Activated CD8-positive, alpha-beta memory T cell treated with anti-CD3 and anti-CD28 coated beads, Interleukin-2, amount 50 U/mL, for 48 hours (primary cell): Measurements from ENCODE around the gene MRGPRG.

Experiments used
- DNase-seq: peaks from one replicate; pipeline ENCODE4 v3.0.0-alpha.2; 2020

The MRGPRG gene

GRCh38 chr11:3225159-3225758, 6.6 kb upstream of the MRGPRG start:
- no peak for DNase-seq

GRCh38 chr11:3224401-3225057, 5.9 kb upstream of the MRGPRG start:
- no peak for DNase-seq

- DNase-seq: no peak
These were observed 5.3 kb upstream of the MRGPRG start for GRCh38 chr11:3223932-3224381.

- peak; percentile 48 for DNase-seq
These were observed 4.6 kb upstream of the MRGPRG start for GRCh38 chr11:3222941-3223915.

- no peak for DNase-seq
These were observed 3.6 kb upstream of the MRGPRG start for GRCh38 chr11:3222003-3222855.

GRCh38 chr11:3221408-3222002, 2.9 kb upstream of the MRGPRG start:
- DNase-seq: no peak

- DNase-seq: peak; percentile 36
These were observed 2.2 kb upstream of the MRGPRG start for GRCh38 chr11:3220521-3221407.

- DNase-seq: no peak
These were observed 1.5 kb upstream of the MRGPRG start for GRCh38 chr11:3220101-3220500.

GRCh38 chr11:3219281-3219892, 774 bp upstream of the MRGPRG start:
- DNase-seq: no peak

GRCh38 chr11:3217818-3218482, 663 bp downstream of the MRGPRG start:
- no peak for DNase-seq

GRCh38 chr11:3216027-3216525, 2.5 kb downstream of the MRGPRG start:
- DNase-seq: no peak

GRCh38 chr11:3215346-3216026, 3.1 kb downstream of the MRGPRG start:
- no peak for DNase-seq

- DNase-seq: no peak
These were observed 4.3 kb downstream of the MRGPRG start for GRCh38 chr11:3214420-3214699.

- no peak for DNase-seq
These were observed 4.8 kb downstream of the MRGPRG start for GRCh38 chr11:3213659-3214419.

- DNase-seq: no peak
These were observed 10.3 kb downstream of the MRGPRG start for GRCh38 chr11:3208272-3208671.

- no peak for DNase-seq
These were observed 11.0 kb downstream of the MRGPRG start for GRCh38 chr11:3207526-3208189.

GRCh38 chr11:3206922-3207204, 11.8 kb downstream of the MRGPRG start:
- no peak for DNase-seq

- no peak for DNase-seq
These were observed 12.3 kb downstream of the MRGPRG start for GRCh38 chr11:3206156-3206921.
